Motor neuron (in vitro differentiated cells): ENCODE results near the gene FRS3. TPM values are rescaled to one million over a fixed set of nuclear protein-coding genes. Genes with fewer than 3 reads are reported as not detected.

Experiments
- ATAC-seq, 8 experiments: fragments of 200-7000 bp; cut with Tn5 transposase; replicated peaks in 6 of 8; 2 replicates each; pipeline ENCODE4 v1.8.0; 2021; ENCODE audit warnings: mild to moderate bottlenecking in 8 of 8, moderate library complexity in 8 of 8
- H3K27ac ChIP-seq, 2 donors: fragments of 250-450 bp; sonication (Bioruptor Pico); 2 replicates each; pipeline ENCODE4 v1.9.0; 2021; ENCODE audit warnings: antibody characterized with exemption in 2 of 2, mild to moderate bottlenecking in 2 of 2, moderate library complexity in 1 of 2
- H3K4me1 ChIP-seq, 2 donors: fragments of 250-450 bp; sonication (Bioruptor Pico); replicated peaks in 1 of 2; 2 replicates each; pipeline ENCODE4 v1.6.1; 2021; ENCODE audit warnings: antibody characterized with exemption in 2 of 2, mild to moderate bottlenecking in 2 of 2, moderate library complexity in 1 of 2
- H3K4me3 ChIP-seq, 5 donors: fragments of 250-450 bp; sonication (Bioruptor Pico); 2 replicates each; pipeline ENCODE4 v1.9.0; 2021; ENCODE audit warnings: antibody characterized with exemption in 5 of 5, mild to moderate bottlenecking in 5 of 5, moderate library complexity in 4 of 5
- WGBS, 10 experiments: fragments of 450-650 bp; shearing (Covaris generic); methylation state at CpG; one replicate each; pipeline ENCODE4 v1.0.0; 2022; 5-methylcytosine and 5-hydroxymethylcytosine counted together
- in situ Hi-C, 9 experiments: fragments of 400-800 bp; cut with MboI; loops; one replicate each; pipeline ENCODE4 v1.15.0; 2021; ENCODE audit warnings: low sequenced_read_pairs in 9 of 9, low pct_unique_long_range_greater_than_20kb in 2 of 9; ENCODE audit not compliant: unreplicated experiment in 9 of 9
- total RNA-seq, 8 experiments: library from RNA; unstranded; fragments of 300-600 nt; gene quantifications; 2 replicates each; pipeline versions ENCODE4 v1.2.3 to v1.2.4, GENCODE V29; 2022

Gene FRS3, protein sequence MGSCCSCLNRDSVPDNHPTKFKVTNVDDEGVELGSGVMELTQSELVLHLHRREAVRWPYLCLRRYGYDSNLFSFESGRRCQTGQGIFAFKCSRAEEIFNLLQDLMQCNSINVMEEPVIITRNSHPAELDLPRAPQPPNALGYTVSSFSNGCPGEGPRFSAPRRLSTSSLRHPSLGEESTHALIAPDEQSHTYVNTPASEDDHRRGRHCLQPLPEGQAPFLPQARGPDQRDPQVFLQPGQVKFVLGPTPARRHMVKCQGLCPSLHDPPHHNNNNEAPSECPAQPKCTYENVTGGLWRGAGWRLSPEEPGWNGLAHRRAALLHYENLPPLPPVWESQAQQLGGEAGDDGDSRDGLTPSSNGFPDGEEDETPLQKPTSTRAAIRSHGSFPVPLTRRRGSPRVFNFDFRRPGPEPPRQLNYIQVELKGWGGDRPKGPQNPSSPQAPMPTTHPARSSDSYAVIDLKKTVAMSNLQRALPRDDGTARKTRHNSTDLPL
- 10 to 100 TPM in 3 of 8 experiments, 1 to 10 TPM in 4, under 1 TPM in 1; 0.51 to 11.8 (median 9.0) TPM for total RNA-seq

GRCh38 chr6:41779788-41780550 lies at the start of gene FRS3:
Gene FRS3 (minus strand): TSS chr6:41779900. CDS start chr6:41776987, 2,913 bp downstream.
- peak; percentile 83 to 98 (median 96) for ATAC-seq
- Histone ChIP-seq H3K4me1 (peaks cover 6 to 10% of the 10 kb centered on the region in 2 donors), H3K27ac (peak within 1 kb of the TSS; percentile 5 to 32), H3K4me3 (peak within 1 kb of the TSS; percentile 44 to 68 (median 65))
- in situ Hi-C loops = loop anchor here in 7 of 9 experiments (10.0 to 25.0 kb wide), 3 partner anchors 132 to 265 kb away; partner anchors contain the start of genes BYSL (in 1 of the 7) and MED20 (in 1 of the 7)
- no CpG with 5 or more reads among the region's 73 CpGs for WGBS, 10 experiments

DNA sequence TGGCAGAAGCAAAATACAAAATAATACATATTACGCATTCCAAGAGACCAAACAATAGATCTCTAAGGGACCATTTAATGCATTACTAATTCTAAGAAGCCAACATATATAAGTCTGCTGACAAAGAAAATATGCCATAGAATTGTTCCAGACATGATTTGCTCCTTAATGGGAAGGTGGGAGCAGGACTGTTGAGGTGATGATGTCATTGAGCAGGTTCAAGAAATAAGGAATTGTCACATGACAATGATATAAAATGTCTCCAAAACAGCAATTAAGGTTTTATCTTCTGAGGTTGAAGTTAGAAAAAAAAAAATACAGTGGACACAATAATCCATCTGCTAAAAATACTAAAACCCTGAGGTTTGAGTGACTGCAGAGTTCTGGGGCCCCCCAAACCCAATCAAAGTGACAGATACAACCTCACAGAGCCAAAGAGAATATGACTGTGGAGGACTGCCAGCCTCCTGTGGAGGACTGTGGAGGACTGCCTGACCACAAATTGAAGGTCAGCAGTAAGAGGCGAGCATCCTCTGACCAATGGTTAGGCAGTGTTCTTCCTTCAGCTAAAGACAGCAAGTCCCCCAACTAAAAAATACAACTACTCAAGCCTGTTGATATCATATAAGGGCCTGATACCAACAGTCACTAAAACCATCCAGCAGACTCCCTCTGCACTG lies 46.8 kb upstream of the FRS3 start:
- ATAC-seq = no peak
- in situ Hi-C loops = loop anchor here in 2 of 9 experiments (25.0 kb wide), 1 partner anchor 211 kb away; no protein-coding TSS in a partner anchor
- H3K4me1 ChIP-seq = no peaks in the 10 kb centered on the region

DNA sequence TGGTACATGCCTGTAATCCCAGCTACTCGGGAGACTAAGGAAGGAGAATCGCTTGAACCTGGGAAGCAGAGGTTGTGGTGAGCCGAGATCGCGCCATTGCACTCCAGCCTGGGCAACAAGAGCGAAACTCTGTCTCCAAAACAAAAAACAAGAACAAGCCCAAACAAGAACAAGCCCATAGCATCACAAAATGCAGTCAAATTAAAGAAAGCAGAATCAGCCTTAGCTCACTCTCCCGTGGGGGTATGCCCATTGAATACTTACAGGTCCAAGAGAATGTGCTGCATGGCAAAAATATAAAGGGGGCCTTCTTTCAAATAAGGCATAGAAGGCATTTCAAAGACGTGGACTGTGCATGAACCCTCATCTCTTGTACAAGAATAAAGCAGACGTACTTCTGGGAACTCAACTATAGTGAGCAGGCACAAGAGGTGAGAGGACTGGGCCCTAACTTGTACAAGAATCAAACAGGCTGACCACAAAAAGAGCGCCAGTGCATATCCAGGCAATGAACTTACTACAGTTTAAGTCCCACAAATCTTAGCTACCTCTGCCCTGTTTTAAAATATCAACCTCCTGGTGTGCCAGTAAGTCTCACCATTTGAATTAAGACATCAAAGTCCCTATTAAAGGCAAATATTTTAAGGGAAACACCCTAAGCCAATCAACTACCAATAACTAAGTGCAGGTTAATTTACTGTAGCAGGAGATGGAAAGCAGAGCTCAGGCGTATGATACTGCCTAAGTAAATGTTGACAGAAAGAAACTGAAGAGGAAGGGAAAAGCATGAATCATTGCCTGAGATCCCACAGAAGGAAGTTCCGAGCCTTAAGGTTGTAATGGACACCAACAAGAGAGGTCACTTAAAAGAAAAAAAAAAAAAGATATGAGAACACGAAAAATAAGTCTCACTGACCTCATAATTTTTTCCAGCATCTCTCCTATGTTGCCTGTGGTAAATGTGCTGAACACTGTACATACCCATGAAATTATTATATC lies 45.2 kb upstream of the FRS3 start:
- WGBS, 10 experiments = 69 to 95% (median 88%) methylated on average over 3 to 10 of the region's 13 CpGs
- H3K4me3 ChIP-seq = no peak overlapping the region
- no peaks in the 10 kb centered on the region for H3K4me1 ChIP-seq
- in situ Hi-C loops = loop anchor here in 2 of 9 experiments (25.0 kb wide), 1 partner anchor 212 kb away; no protein-coding TSS in a partner anchor
- H3K27ac ChIP-seq = no peak overlapping the region
- ATAC-seq = no peak

More for the DNA sequence above, 46.8 kb upstream of the FRS3 start:
- Histone ChIP-seq H3K27ac (no peak overlapping the region), H3K4me3 (no peak overlapping the region)
- WGBS, 10 experiments = 89 to 100% (median 100%) methylated on average over 1 to 2 of the region's 2 CpGs

- ATAC-seq = no peak
- in situ Hi-C loops = no loop called here
- H3K4me3 ChIP-seq = no peak overlapping the region
- H3K27ac ChIP-seq = no peak overlapping the region
- WGBS, 10 experiments = 50 to 100% (median 84%) methylated on average over 1 of the region's 1 CpG; no CpG with 5 or more reads in 4 of the 10 experiments
- no peaks in the 10 kb centered on the region for H3K4me1 ChIP-seq
Observed at GRCh38 chr6:41823178-41823577, 43.5 kb upstream of the FRS3 start.

- no peak for ATAC-seq
- in situ Hi-C loops = no loop called here
- Histone ChIP-seq H3K27ac (no peak overlapping the region), H3K4me1 (no peaks in the 10 kb centered on the region), H3K4me3 (no peak overlapping the region)
- WGBS, 10 experiments = 80 to 100% (median 100%) methylated on average over 1 of the region's 1 CpG; no CpG with 5 or more reads in 5 of the 10 experiments
Observed at GRCh38 chr6:41822021-41822420, 42.3 kb upstream of the FRS3 start.

DNA sequence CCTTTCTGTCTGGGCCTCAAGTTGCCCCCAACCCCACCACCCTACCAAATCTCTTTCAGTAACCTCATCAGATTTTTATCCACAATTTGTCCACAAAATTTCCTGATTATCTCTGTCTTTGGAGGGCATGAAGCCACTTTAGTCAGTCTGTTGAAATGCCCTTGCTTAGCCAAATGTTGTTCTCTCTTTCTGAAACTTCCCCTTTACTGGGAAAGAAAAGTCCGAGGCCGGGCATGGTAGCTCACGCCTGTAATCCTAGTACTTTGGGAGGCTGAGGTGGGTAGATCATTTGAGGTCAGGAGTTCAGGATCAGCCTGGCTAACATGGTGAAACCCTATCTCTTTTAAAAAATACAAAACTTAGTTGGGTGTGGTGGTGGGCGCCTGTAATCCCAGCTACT lies 41.6 kb upstream of the FRS3 start:
- no peak overlapping the region for H3K4me3 ChIP-seq
- no peaks in the 10 kb centered on the region for H3K4me1 ChIP-seq
- WGBS, 10 experiments = 80 to 100% (median 95%) methylated on average over 1 to 4 of the region's 4 CpGs; no CpG with 5 or more reads in 1 of the 10 experiments
- no peak overlapping the region for H3K27ac ChIP-seq
- no peak for ATAC-seq
- in situ Hi-C loops = no loop called here

- WGBS, 10 experiments = 0 to 100% (median 80%) methylated on average over 1 to 4 of the region's 4 CpGs; no CpG with 5 or more reads in 3 of the 10 experiments
- Histone ChIP-seq H3K4me1 (no peaks in the 10 kb centered on the region), H3K4me3 (no peak overlapping the region), H3K27ac (no peak overlapping the region)
- no peak for ATAC-seq
- in situ Hi-C loops = no loop called here
Observed at GRCh38 chr6:41818271-41819054, 38.8 kb upstream of the FRS3 start.

DNA sequence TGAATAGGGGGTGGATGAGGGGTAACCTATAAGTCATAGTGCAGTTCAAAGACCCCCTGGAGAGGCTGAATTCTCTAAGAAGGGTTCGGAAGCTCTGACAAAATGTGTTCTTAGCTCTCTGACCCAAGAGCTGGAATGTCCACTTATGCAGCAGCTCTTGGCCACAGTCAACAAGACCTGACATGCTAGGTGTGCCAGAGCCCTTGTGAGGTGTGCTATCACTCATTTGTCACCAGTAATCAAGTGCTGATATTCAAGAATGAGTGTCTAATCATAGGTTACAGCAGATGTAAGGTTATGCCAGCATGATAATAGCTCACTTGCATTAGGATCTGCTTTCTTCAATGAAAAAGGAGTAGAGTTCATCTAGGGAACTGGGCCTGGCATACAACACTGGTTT lies 35.9 kb upstream of the FRS3 start:
- no peak overlapping the region for H3K4me3 ChIP-seq
- WGBS, 10 experiments = 80 to 100% (median 83%) methylated on average over 1 of the region's 1 CpG; no CpG with 5 or more reads in 6 of the 10 experiments
- H3K4me1 ChIP-seq = no peaks in the 10 kb centered on the region
- H3K27ac ChIP-seq = no peak overlapping the region
- in situ Hi-C loops = no loop called here
- no peak for ATAC-seq

- WGBS, 10 experiments = 4 to 90% (median 63%) methylated on average over 1 to 4 of the region's 4 CpGs
- no peaks in the 10 kb centered on the region for H3K4me1 ChIP-seq
- in situ Hi-C loops = no loop called here
- peak in 5 of 8 experiments; percentile 50 to 99 (median 90) for ATAC-seq
- H3K4me3 ChIP-seq = no peak overlapping the region
- no peak overlapping the region for H3K27ac ChIP-seq
Observed at GRCh38 chr6:41814629-41815028, 34.9 kb upstream of the FRS3 start.

- 64 to 100% (median 86%) methylated on average over 1 to 2 of the region's 2 CpGs; no CpG with 5 or more reads in 1 of the 10 experiments for WGBS, 10 experiments
- ATAC-seq = peak in 1 of 8 experiments; percentile 14
- no peak overlapping the region for H3K27ac ChIP-seq
Observed at GRCh38 chr6:41813956-41814355, 34.3 kb upstream of the FRS3 start.

GRCh38 chr6:41813469-41813868 lies 33.8 kb upstream of the FRS3 start:
- ATAC-seq = peak in 3 of 8 experiments; percentile 33 to 52 (median 46)
- no peaks in the 10 kb centered on the region for H3K4me1 ChIP-seq
- H3K27ac ChIP-seq = no peak overlapping the region
- no peak overlapping the region for H3K4me3 ChIP-seq
- in situ Hi-C loops = no loop called here
- WGBS, 10 experiments = 29 to 100% (median 67%) methylated on average over 1 to 2 of the region's 2 CpGs; no CpG with 5 or more reads in 3 of the 10 experiments

More at GRCh38 chr6:41813956-41814355, 34.3 kb upstream of the FRS3 start:
- H3K4me3 ChIP-seq = no peak overlapping the region
- in situ Hi-C loops = no loop called here
- no peaks in the 10 kb centered on the region for H3K4me1 ChIP-seq
